Suprapubic skin (tissue), 4 donors: Measurements from ENCODE around the gene CIB1. TPM values are rescaled to one million over a fixed set of nuclear protein-coding genes. Genes with fewer than 3 reads are reported as not detected.

Source experiments
- DNase-seq, 2 donors: peaks; one replicate each; pipeline ENCODE4 v3.0.0-alpha.2; 2019; ENCODE audit warnings: low spot score in 2 of 2
- H3K27ac ChIP-seq: fragments of 200-600 bp; sonication (generic); one replicate; pipeline ENCODE4 v1.5.1; 2019
- H3K27me3 ChIP-seq: fragments of 200-600 bp; sonication (generic); one replicate; pipeline ENCODE4 v1.5.1; 2019
- H3K36me3 ChIP-seq: fragments of 200-600 bp; sonication (generic); one replicate; pipeline ENCODE4 v1.5.1; 2019
- H3K4me1 ChIP-seq: fragments of 200-600 bp; sonication (generic); one replicate; pipeline ENCODE4 v1.5.1; 2019
- H3K4me3 ChIP-seq: fragments of 200-600 bp; sonication (generic); one replicate; pipeline ENCODE4 v1.5.1; 2019; ENCODE audit warnings: mild to moderate bottlenecking
- H3K9me3 ChIP-seq: fragments of 200-600 bp; sonication (generic); one replicate; pipeline ENCODE4 v1.5.1; 2019
- EP300 ChIP-seq: sonication (generic); formaldehyde crosslinking; IDR thresholded peaks from one replicate; pipeline ENCODE4 v1.6.1; 2017; ENCODE audit warnings: antibody characterized with exemption
- POLR2A ChIP-seq, 2 donors: fragments of 450-650 bp; IDR thresholded peaks; one replicate each; pipeline ENCODE4 v1.6.1; 2017; ENCODE audit warnings: antibody characterized with exemption in 2 of 2, mild to moderate bottlenecking in 2 of 2, moderate library complexity in 2 of 2
- POLR2AphosphoS5 ChIP-seq, 3 donors: sonication (generic); formaldehyde crosslinking; IDR thresholded peaks; one replicate each; pipeline ENCODE4 v1.6.1; 2017; ENCODE audit warnings: antibody characterized with exemption in 3 of 3
- WGBS: methylation state at CpG from one replicate; pipeline ENCODE4 v1.1.5; 2018; 5-methylcytosine and 5-hydroxymethylcytosine counted together
- total RNA-seq, 4 donors: library from RNA; depleted of rRNA; stranded (reverse); fragments of >200 nt; gene quantifications; one replicate each; pipeline ENCODE4 v1.1.0, GENCODE V29; 2016
- TF ChIP-seq, protein P1 (sequence below), 2 donors: fragments of 200-600 bp in 1 of 2; fragments of 450-650 bp in 1 of 2; sonication (generic) in 1 of 2; IDR thresholded peaks; one replicate each; pipeline ENCODE4 v1.5.1; 2016 to 2019; ENCODE audit warnings: antibody characterized with exemption in 2 of 2, mild to moderate bottlenecking in 1 of 2, moderate library complexity in 1 of 2

The CIB1 gene
- total RNA-seq, 4 donors from 2014 or later = 16.2 to 41.9 (median 29.7) TPM

- H3K27ac ChIP-seq = no peak overlapping the region
- H3K36me3 ChIP-seq = no peaks in the 10 kb centered on the region
- H3K9me3 ChIP-seq = no peaks in the 10 kb centered on the region
- no peak for TF ChIP-seq POLR2AphosphoS5 (IDR thresholded peaks at IDR 0.05)
- no peak for TF ChIP-seq EP300
- TF ChIP-seq, protein P1, sequence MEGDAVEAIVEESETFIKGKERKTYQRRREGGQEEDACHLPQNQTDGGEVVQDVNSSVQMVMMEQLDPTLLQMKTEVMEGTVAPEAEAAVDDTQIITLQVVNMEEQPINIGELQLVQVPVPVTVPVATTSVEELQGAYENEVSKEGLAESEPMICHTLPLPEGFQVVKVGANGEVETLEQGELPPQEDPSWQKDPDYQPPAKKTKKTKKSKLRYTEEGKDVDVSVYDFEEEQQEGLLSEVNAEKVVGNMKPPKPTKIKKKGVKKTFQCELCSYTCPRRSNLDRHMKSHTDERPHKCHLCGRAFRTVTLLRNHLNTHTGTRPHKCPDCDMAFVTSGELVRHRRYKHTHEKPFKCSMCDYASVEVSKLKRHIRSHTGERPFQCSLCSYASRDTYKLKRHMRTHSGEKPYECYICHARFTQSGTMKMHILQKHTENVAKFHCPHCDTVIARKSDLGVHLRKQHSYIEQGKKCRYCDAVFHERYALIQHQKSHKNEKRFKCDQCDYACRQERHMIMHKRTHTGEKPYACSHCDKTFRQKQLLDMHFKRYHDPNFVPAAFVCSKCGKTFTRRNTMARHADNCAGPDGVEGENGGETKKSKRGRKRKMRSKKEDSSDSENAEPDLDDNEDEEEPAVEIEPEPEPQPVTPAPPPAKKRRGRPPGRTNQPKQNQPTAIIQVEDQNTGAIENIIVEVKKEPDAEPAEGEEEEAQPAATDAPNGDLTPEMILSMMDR (IDR thresholded peaks at IDR 0.05) = no peak
- TF ChIP-seq POLR2A (IDR thresholded peaks at IDR 0.05) = no peak
- H3K4me1 ChIP-seq = peaks cover 52% of the 10 kb centered on the region
- H3K4me3 ChIP-seq = no peak overlapping the region
- DNase-seq = no peak
- WGBS = 73% methylated on average over 2 of the region's 2 CpGs
- H3K27me3 ChIP-seq = no peaks in the 10 kb centered on the region
These were observed 39.1 kb downstream of the CIB1 start for GRCh38 chr15:90194655-90195054.

- Histone ChIP-seq H3K4me3 (no peak overlapping the region), H3K27ac (peak overlapping the region; percentile 84), H3K36me3 (no peaks in the 10 kb centered on the region), H3K27me3 (no peaks in the 10 kb centered on the region), H3K4me1 (peaks cover 63% of the 10 kb centered on the region), H3K9me3 (no peaks in the 10 kb centered on the region)
- TF ChIP-seq EP300 = no peak
- no peak for TF ChIP-seq POLR2AphosphoS5 (IDR thresholded peaks at IDR 0.05)
- no peak for TF ChIP-seq POLR2A (IDR thresholded peaks at IDR 0.05)
- TF ChIP-seq, protein P1 (IDR thresholded peaks at IDR 0.05) = no peak
- 50% methylated on average over 16 of the region's 16 CpGs for WGBS
- no peak for DNase-seq
These were observed 40.6 kb downstream of the CIB1 start for GRCh38 chr15:90192961-90193786.

- 22% methylated on average over 6 of the region's 7 CpGs for WGBS
- DNase-seq = peak; percentile 81 to 90
- no peaks in the 10 kb centered on the region for H3K27me3 ChIP-seq
- H3K9me3 ChIP-seq = no peaks in the 10 kb centered on the region
- H3K36me3 ChIP-seq = no peaks in the 10 kb centered on the region
- TF ChIP-seq, protein P1 (IDR thresholded peaks at IDR 0.05) = no peak
- peak in 1 of 3 donors; percentile 20 for TF ChIP-seq POLR2AphosphoS5 (IDR thresholded peaks at IDR 0.05)
- peaks cover 71% of the 10 kb centered on the region for H3K4me1 ChIP-seq
- H3K4me3 ChIP-seq = peak overlapping the region; percentile 4
- H3K27ac ChIP-seq = peak overlapping the region; percentile 84
These were observed 41.8 kb downstream of the CIB1 start for GRCh38 chr15:90191794-90192509.

GRCh38 chr15:90191344-90191687 lies 42.4 kb downstream of the CIB1 start:
- TF ChIP-seq POLR2AphosphoS5 (IDR thresholded peaks at IDR 0.05) (no peak), EP300 (no peak), POLR2A (IDR thresholded peaks at IDR 0.05) (no peak)
- TF ChIP-seq, protein P1 (IDR thresholded peaks at IDR 0.05) = no peak
- Histone ChIP-seq H3K4me1 (peaks cover 74% of the 10 kb centered on the region), H3K27ac (peak overlapping the region; percentile 84), H3K9me3 (no peaks in the 10 kb centered on the region), H3K4me3 (peak overlapping the region; percentile 4), H3K36me3 (no peaks in the 10 kb centered on the region), H3K27me3 (no peaks in the 10 kb centered on the region)
- no peak for DNase-seq
- 42% methylated on average over 2 of the region's 3 CpGs for WGBS
